T-helper 2 cell treated with Interferon-gamma antibody and Interleukin-4, amounts not matched to agents 5 μg/mL and 100 μg/mL, for 36 hours (primary cell): ENCODE data around the gene CUX1.
"Not testable (repeated sequence)": the region's sequence is repeated elsewhere in the genome, so short reads cannot be mapped to it uniquely, and the experiment has no call there.

ENCODE experiments used
- DNase-seq: peaks from one replicate; pipeline ENCODE4 v3.0.0; 2021; ENCODE audit warnings: low spot score
- H3K27ac Mint-ChIP-seq: one replicate; pipeline ENCODE4 v1.8.0; 2021; ENCODE audit warnings: mild to moderate bottlenecking, mixed read lengths
- H3K27me3 Mint-ChIP-seq: one replicate; pipeline ENCODE4 v1.8.0; 2021; ENCODE audit warnings: low read depth, mixed read lengths
- H3K36me3 Mint-ChIP-seq: one replicate; pipeline ENCODE4 v1.8.0; 2021; ENCODE audit warnings: low read depth, mixed read lengths
- H3K4me1 Mint-ChIP-seq: one replicate; pipeline ENCODE4 v1.8.0; 2021; ENCODE audit warnings: low read depth, mixed read lengths
- H3K4me3 Mint-ChIP-seq: one replicate; pipeline ENCODE4 v1.8.0; 2022; ENCODE audit warnings: mild to moderate bottlenecking, moderate library complexity, mixed read lengths
- H3K9me3 Mint-ChIP-seq: one replicate; pipeline ENCODE4 v1.8.0; 2021; ENCODE audit warnings: mixed read lengths

CUX1 gene

GRCh38 chr7:102313997-102314780, 496.8 kb downstream of the CUX1 start:
- Mint-ChIP-seq H3K9me3 (no peaks in the 10 kb centered on the region), H3K27ac (no peak overlapping the region), H3K36me3 (no peaks in the 10 kb centered on the region), H3K4me3 (no peak overlapping the region), H3K4me1 (no peaks in the 10 kb centered on the region), H3K27me3 (no peaks in the 10 kb centered on the region)
- no peak for DNase-seq

- Mint-ChIP-seq H3K36me3 (no peaks in the 10 kb centered on the region), H3K27ac (no peak overlapping the region), H3K4me3 (no peak overlapping the region), H3K4me1 (no peaks in the 10 kb centered on the region), H3K9me3 (no peaks in the 10 kb centered on the region), H3K27me3 (no peaks in the 10 kb centered on the region)
- no peak for DNase-seq
These were observed 500.0 kb downstream of the CUX1 start for GRCh38 chr7:102317231-102318059.

GRCh38 chr7:102318482-102318971, 501.1 kb downstream of the CUX1 start:
- no peak overlapping the region for H3K27ac Mint-ChIP-seq
- no peaks in the 10 kb centered on the region for H3K9me3 Mint-ChIP-seq
- no peak overlapping the region for H3K4me3 Mint-ChIP-seq
- H3K36me3 Mint-ChIP-seq: no peaks in the 10 kb centered on the region
- H3K27me3 Mint-ChIP-seq: no peaks in the 10 kb centered on the region
- no peaks in the 10 kb centered on the region for H3K4me1 Mint-ChIP-seq
- DNase-seq: no peak

GRCh38 chr7:102319671-102320070, 502.2 kb downstream of the CUX1 start:
- H3K4me1 Mint-ChIP-seq: no peaks in the 10 kb centered on the region
- no peak for DNase-seq
- no peaks in the 10 kb centered on the region for H3K27me3 Mint-ChIP-seq
- H3K27ac Mint-ChIP-seq: no peak overlapping the region
- H3K36me3 Mint-ChIP-seq: no peaks in the 10 kb centered on the region
- H3K4me3 Mint-ChIP-seq: no peak overlapping the region
- no peaks in the 10 kb centered on the region for H3K9me3 Mint-ChIP-seq

GRCh38 chr7:102320181-102320580, 502.8 kb downstream of the CUX1 start:
- H3K27me3 Mint-ChIP-seq: no peaks in the 10 kb centered on the region
- no peak overlapping the region for H3K27ac Mint-ChIP-seq
- H3K9me3 Mint-ChIP-seq: no peaks in the 10 kb centered on the region
- no peak overlapping the region for H3K4me3 Mint-ChIP-seq
- H3K4me1 Mint-ChIP-seq: no peaks in the 10 kb centered on the region
- no peak for DNase-seq
- no peaks in the 10 kb centered on the region for H3K36me3 Mint-ChIP-seq

GRCh38 chr7:102320601-102321350, 503.4 kb downstream of the CUX1 start:
- no peaks in the 10 kb centered on the region for H3K9me3 Mint-ChIP-seq
- no peaks in the 10 kb centered on the region for H3K4me1 Mint-ChIP-seq
- no peak overlapping the region for H3K4me3 Mint-ChIP-seq
- H3K27me3 Mint-ChIP-seq: no peaks in the 10 kb centered on the region
- H3K27ac Mint-ChIP-seq: no peak overlapping the region
- no peaks in the 10 kb centered on the region for H3K36me3 Mint-ChIP-seq
- DNase-seq: no peak

- no peaks in the 10 kb centered on the region for H3K9me3 Mint-ChIP-seq
- no peaks in the 10 kb centered on the region for H3K4me1 Mint-ChIP-seq
- no peak overlapping the region for H3K27ac Mint-ChIP-seq
- H3K27me3 Mint-ChIP-seq: no peaks in the 10 kb centered on the region
- no peaks in the 10 kb centered on the region for H3K36me3 Mint-ChIP-seq
- DNase-seq: no peak
- no peak overlapping the region for H3K4me3 Mint-ChIP-seq
These were observed 504.1 kb downstream of the CUX1 start for GRCh38 chr7:102321351-102322201.

- Mint-ChIP-seq H3K27ac (no peak overlapping the region), H3K4me3 (no peak overlapping the region), H3K4me1 (no peaks in the 10 kb centered on the region), H3K27me3 (no peaks in the 10 kb centered on the region), H3K36me3 (no peaks in the 10 kb centered on the region), H3K9me3 (no peaks in the 10 kb centered on the region)
- no peak for DNase-seq
These were observed 504.8 kb downstream of the CUX1 start for GRCh38 chr7:102322202-102322715.

- no peak for DNase-seq
- Mint-ChIP-seq H3K36me3 (no peaks in the 10 kb centered on the region), H3K4me1 (no peaks in the 10 kb centered on the region), H3K9me3 (no peaks in the 10 kb centered on the region), H3K4me3 (no peak overlapping the region), H3K27me3 (peaks cover 6% of the 10 kb centered on the region), H3K27ac (no peak overlapping the region)
These were observed 506.4 kb downstream of the CUX1 start for GRCh38 chr7:102323914-102324195.

GRCh38 chr7:102325106-102325505, 507.7 kb downstream of the CUX1 start:
- H3K36me3 Mint-ChIP-seq, DNase-seq, H3K4me1 Mint-ChIP-seq, H3K9me3 Mint-ChIP-seq, H3K27me3 Mint-ChIP-seq, H3K4me3 Mint-ChIP-seq, H3K27ac Mint-ChIP-seq: not testable (repeated sequence)

- Mint-ChIP-seq H3K4me3 (no peak overlapping the region), H3K4me1 (no peaks in the 10 kb centered on the region), H3K9me3 (no peaks in the 10 kb centered on the region), H3K36me3 (no peaks in the 10 kb centered on the region), H3K27me3 (peaks cover 6% of the 10 kb centered on the region), H3K27ac (no peak overlapping the region)
- DNase-seq: no peak
These were observed 508.9 kb downstream of the CUX1 start for GRCh38 chr7:102326157-102326889.

GRCh38 chr7:102327183-102327582, 509.8 kb downstream of the CUX1 start:
- not testable (repeated sequence) for H3K4me3 Mint-ChIP-seq, H3K4me1 Mint-ChIP-seq, H3K36me3 Mint-ChIP-seq, DNase-seq, H3K27me3 Mint-ChIP-seq, H3K9me3 Mint-ChIP-seq, H3K27ac Mint-ChIP-seq

- not testable (repeated sequence) for H3K9me3 Mint-ChIP-seq, H3K4me1 Mint-ChIP-seq, H3K27me3 Mint-ChIP-seq, H3K36me3 Mint-ChIP-seq, DNase-seq
- peak overlapping the region; percentile 35 for H3K27ac Mint-ChIP-seq
- H3K4me3 Mint-ChIP-seq: peak overlapping the region; percentile 27
These were observed 511.4 kb downstream of the CUX1 start for GRCh38 chr7:102328863-102329262.
